AG04449 (cell line): ENCODE results near the gene PLEKHM3.

Experiments
- CTCF ChIA-PET: fragments of 350-600 bp; formaldehyde crosslinking; extraction: SDS; loops from one replicate; lab custom pipeline; 2021; ENCODE audit warnings: antibody characterized with exemption; lab: Yijun Ruan, JAX
- POLR2A ChIA-PET: fragments of 400-600, 350-600 bp; formaldehyde crosslinking; extraction: SDS; loops from one replicate; lab custom pipeline; 2020; ENCODE audit warnings: antibody characterized with exemption, inconsistent platforms; lab: Yijun Ruan, JAX
- DNase-seq: peaks from one replicate; pipeline ENCODE4 v3.0.0-alpha.2; 2010; ENCODE audit warnings: low read depth, low spot score
- H3K4me3 ChIP-seq: 2 replicates; pipeline ENCODE4 v1.5.1; 2011; ENCODE audit warnings: low read depth, mild to moderate bottlenecking, control low read depth, low read length
- TF ChIP-seq, protein P1 (sequence below): IDR thresholded peaks from one replicate; pipeline ENCODE4 v1.5.1; 2011; ENCODE audit warnings: mild to moderate bottlenecking, moderate library complexity, low read length, control low read depth, inconsistent platforms; ENCODE audit not compliant: insufficient read depth; ENCODE audit errors: missing control alignments

Gene PLEKHM3

DNA sequence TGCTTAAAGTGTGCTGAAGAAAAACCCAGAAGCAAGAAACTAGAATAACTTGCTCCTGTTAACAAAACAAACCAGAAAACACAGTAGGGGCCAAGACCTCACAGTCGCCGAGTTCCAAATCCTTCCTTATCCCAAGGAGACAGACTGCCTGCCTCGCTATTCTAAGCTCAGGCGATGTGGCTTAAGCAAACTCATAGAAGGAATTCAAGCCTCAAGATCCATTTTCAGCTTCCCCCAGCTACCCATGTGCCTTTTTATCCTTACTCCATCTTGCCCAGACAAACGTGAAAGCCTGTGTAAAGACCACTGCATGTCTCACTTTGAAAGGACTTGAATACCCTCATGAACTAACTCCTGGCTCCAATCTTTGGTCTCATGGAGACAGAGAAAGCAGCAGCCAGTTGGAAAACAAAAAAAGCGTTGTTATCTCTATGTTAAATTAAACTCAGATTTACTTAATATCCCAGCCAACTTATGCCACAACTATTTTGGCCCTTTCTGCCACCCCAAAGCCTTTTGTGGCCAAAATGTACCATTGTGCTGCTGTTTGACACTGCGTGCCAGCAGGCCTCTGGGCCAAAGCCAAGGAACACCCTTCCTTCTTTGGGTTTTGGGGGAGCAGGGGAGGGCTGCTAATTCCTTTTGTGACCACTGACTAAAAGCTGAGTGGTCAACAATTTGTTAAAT is 132.5 kb downstream of the PLEKHM3 start:
- TF ChIP-seq, protein P1, sequence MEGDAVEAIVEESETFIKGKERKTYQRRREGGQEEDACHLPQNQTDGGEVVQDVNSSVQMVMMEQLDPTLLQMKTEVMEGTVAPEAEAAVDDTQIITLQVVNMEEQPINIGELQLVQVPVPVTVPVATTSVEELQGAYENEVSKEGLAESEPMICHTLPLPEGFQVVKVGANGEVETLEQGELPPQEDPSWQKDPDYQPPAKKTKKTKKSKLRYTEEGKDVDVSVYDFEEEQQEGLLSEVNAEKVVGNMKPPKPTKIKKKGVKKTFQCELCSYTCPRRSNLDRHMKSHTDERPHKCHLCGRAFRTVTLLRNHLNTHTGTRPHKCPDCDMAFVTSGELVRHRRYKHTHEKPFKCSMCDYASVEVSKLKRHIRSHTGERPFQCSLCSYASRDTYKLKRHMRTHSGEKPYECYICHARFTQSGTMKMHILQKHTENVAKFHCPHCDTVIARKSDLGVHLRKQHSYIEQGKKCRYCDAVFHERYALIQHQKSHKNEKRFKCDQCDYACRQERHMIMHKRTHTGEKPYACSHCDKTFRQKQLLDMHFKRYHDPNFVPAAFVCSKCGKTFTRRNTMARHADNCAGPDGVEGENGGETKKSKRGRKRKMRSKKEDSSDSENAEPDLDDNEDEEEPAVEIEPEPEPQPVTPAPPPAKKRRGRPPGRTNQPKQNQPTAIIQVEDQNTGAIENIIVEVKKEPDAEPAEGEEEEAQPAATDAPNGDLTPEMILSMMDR = no peak
- CTCF ChIA-PET = interaction anchor here (1.0 kb wide), 1 partner anchor 61 kb away, joined by 3 read pairs; no protein-coding TSS in a partner anchor
- POLR2A ChIA-PET = no interaction called here
- no peak overlapping the region for H3K4me3 ChIP-seq
- no peak for DNase-seq

DNA sequence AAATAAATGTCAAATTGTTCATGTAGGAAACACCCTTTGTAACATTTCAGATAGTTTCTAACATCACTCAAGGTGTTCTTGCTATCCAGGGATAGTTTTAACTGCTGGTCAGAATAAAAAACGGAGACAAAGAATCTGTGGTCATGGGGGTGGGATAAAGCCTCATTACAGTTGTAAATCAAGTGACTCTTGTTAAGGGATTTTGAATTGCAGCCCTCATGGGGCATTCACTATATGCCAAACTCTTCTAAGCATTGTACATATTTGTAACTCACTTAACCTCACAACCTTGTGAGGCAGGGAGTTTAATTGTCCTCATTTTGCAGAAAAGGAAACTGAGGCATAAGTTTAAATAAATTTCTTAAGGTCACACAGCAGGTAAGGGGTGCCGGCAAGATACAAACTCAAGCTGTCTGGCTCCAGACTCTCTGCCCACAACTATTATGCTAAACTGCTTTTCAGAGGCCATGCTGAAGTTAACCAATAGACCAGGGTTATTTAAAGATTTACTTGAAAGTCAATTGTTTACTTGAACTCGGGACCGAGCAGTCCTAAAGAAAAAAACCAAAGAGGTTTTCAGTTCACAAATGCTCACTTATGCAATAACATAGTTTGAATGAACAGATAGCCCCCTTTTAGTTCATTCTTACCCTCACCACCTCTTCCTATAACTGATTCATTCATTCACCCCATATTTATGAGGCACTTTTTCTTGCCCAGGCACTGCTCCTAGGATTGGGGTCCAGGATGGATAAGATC is 134.1 kb downstream of the PLEKHM3 start:
- CTCF ChIA-PET = interaction anchor here (1.2 kb wide), 1 partner anchor 12 kb away, joined by 3 read pairs; no protein-coding TSS in a partner anchor
- no peak overlapping the region for H3K4me3 ChIP-seq
- DNase-seq = no peak
- TF ChIP-seq, protein P1 = no peak
- POLR2A ChIA-PET = no interaction called here

DNA sequence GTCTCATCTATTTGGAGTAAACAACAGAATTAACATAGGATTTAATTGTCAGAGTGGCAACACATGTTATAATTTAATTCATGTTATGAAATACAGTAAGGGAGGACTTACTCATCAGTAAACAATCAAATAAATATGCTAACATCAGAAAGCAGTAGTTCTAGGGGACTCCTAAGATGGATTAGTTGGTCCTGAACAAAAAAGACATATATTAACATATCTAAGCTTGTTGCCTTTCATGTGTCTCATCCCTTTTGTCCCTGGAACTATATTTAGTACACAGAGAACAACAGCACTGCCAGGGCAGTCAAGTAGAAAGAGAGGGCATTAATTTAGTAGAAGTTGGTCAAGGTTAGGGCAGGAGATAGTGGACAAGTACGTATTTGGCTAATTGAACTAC is 137.8 kb downstream of the PLEKHM3 start:
- ChIA-PET POLR2A (no interaction called here), CTCF (no interaction called here)
- no peak overlapping the region for H3K4me3 ChIP-seq
- DNase-seq = no peak
- TF ChIP-seq, protein P1 = no peak

DNA sequence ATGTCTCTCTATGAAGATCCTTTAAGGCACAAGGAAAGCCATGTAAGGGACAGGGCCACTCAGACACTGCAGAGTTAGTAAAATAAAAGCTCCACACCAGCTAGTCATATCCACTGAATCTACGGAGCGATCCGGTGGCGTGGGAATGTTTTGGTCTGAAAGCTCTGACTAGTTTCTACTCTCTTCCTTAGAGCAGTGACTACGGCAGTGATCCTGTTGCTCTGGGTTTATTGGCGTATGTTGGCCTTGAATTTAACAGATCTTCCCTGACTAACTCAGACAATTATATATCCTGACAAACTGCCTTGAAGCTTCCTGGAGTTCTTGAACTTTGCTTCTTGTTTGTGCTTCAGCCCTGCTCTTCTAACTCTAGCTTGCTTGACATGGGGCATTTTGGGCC is 140.3 kb downstream of the PLEKHM3 start:
- TF ChIP-seq, protein P1 = no peak
- DNase-seq = no peak
- CTCF ChIA-PET = no interaction called here
- H3K4me3 ChIP-seq = no peak overlapping the region
- POLR2A ChIA-PET = no interaction called here

DNA sequence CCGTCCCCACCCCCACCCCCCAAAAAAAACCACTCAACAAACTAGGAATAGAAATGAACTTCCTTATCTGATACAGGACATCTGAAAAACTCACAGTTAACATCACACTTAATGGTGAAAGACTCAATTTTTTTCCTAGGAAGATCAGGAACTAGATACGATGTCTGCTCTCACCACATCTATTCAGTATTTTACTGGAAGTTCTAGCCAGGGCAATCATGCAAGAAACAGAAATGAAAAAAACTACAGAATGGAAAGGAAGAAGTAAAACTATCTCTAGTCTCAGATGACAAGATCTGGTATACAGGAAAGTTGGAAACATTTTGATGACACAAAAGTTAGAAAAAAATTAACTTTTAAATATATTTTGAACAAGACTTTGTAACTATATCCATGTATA is 141.2 kb downstream of the PLEKHM3 start:
- TF ChIP-seq, protein P1 = no peak
- H3K4me3 ChIP-seq = no peak overlapping the region
- ChIA-PET CTCF (no interaction called here), POLR2A (no interaction called here)
- DNase-seq = no peak
